Erythroblast (primary cell): ENCODE data around the gene TNFRSF14.
"Not testable (repeated sequence)": the region's sequence is repeated elsewhere in the genome, so short reads cannot be mapped to it uniquely, and the experiment has no call there.

Experiments used
- DNase-seq, 2 experiments: peaks; one replicate each; lab custom pipeline; 2025; lab: John Stamatoyannopoulos, UW
- GATA1 ChIP-seq: IDR thresholded peaks from 2 replicates; pipeline ENCODE4 v1.6.1; 2011; ENCODE audit warnings: low read depth, mild to moderate bottlenecking, control low read depth, low read length, moderate library complexity
- POLR2A ChIP-seq: IDR thresholded peaks from 2 replicates; pipeline ENCODE4 v1.6.1; 2011; ENCODE audit warnings: mild to moderate bottlenecking, low read length

TNFRSF14 gene

DNA sequence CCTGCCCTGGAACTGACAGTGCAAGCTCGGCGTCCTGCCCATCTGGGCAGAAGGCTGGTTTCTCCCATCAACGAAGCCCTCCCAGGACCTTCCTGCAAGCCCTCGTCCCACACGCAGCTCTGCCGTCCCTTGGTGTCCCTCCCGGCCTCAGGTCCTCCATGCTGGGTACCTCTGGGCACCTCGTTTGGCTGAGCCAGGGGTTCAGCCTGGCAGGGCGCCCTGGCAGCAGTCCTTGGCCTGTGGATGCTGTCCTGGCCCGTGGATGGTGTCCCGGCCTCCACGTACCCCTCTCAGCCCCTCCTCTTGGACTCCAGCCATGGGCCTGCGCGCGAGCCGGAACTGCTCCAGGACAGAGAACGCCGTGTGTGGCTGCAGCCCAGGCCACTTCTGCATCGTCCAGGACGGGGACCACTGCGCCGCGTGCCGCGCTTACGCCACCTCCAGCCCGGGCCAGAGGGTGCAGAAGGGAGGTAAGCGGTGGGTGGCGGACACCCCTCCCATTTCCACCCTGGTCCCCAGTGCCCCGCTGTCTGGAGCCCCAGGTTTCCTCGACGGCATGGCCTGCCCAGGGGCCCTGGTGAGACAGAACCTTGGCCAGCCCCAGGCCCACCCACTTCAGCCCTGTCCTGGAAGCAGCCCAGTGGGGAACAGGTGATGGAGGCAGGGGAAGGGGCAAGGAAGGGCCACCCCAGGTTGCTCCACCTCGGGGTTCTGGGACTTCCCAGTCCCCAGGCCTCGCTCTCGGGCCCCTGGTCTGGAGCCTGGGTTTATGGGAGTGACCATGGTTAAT lies 3.5 kb downstream of the TNFRSF14 start:
- no peak for TF ChIP-seq POLR2A
- no peak for TF ChIP-seq GATA1
- DNase-seq, result no peak

- no peak for TF ChIP-seq GATA1
- no peak for TF ChIP-seq POLR2A
- DNase-seq, result peak; percentile 61 to 77
Observed at GRCh38 chr1:2560299-2561073, 4.3 kb downstream of the TNFRSF14 start.

DNA sequence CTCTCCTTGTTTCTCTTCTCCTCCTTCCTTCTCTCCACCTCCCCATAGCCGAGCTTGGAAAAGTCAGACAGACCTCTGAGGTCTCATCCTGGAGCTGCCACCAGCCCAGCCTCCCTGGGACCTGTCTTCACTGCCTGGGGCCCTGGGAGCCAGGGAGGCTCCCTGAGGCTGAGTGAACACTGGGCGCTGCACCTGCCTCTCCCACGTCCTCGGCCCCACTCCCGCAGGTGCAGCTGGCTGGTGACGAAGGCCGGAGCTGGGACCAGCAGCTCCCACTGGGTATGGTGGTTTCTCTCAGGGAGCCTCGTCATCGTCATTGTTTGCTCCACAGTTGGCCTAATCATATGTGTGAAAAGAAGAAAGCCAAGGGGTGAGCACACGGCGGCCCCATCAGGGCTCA lies 5.3 kb downstream of the TNFRSF14 start:
- no peak for DNase-seq
- TF ChIP-seq POLR2A (no peak), GATA1 (no peak)

DNA sequence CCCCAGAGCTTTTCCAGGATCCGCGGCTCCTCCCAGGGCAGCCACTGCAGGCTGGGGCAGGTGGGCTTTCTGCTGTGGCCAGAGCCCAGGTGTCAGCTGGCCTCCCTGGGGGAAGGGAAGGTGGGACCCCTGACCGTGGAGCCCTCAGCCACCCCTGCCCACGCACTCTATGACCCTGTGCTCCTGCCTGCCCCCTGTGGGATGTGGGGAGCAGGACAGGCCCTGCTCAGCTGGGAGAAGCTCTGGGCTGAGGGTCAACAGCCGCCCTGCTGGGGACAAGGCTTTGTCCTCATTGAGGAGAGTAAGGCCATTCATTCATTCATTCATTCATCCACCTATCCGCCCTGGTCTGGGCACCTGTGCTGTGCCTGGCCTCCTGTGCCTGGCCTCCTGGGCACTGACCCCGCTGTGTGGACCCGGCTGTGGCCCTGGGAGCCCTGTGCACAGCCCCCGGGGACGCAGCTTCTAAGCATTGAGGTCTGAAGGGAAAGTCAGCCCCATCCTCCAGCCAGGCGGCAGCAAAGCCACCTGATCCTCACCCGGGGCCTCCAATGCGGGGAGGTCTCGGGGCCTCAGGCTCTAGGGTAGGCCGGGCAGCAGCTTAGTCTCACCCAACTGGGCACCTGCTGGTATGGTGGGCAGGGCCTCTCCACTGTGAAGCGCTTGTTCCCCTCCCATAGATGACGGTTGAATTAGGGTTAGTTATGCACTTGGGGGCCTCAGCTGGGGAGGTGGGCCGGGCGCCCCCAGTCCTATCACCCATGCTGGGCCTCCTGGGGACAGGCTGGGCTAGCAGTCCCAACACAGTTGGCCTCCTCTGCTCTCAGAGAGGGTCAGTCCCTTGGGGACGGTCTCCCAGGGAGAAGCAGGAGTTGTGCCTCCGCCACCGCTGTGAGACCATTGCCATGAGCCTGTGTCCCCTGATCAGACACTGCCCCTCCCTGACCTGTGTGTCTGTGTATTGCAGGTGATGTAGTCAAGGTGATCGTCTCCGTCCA lies 6.0 kb downstream of the TNFRSF14 start:
- TF ChIP-seq POLR2A (no peak), GATA1 (no peak)
- DNase-seq, result peak in 1 of 2 experiments; percentile 27

DNA sequence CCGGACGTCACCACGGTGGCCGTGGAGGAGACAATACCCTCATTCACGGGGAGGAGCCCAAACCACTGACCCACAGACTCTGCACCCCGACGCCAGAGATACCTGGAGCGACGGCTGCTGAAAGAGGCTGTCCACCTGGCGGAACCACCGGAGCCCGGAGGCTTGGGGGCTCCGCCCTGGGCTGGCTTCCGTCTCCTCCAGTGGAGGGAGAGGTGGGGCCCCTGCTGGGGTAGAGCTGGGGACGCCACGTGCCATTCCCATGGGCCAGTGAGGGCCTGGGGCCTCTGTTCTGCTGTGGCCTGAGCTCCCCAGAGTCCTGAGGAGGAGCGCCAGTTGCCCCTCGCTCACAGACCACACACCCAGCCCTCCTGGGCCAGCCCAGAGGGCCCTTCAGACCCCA lies 7.0 kb downstream of the TNFRSF14 start:
- no peak for TF ChIP-seq POLR2A
- TF ChIP-seq GATA1, result no peak
- no peak for DNase-seq

DNA sequence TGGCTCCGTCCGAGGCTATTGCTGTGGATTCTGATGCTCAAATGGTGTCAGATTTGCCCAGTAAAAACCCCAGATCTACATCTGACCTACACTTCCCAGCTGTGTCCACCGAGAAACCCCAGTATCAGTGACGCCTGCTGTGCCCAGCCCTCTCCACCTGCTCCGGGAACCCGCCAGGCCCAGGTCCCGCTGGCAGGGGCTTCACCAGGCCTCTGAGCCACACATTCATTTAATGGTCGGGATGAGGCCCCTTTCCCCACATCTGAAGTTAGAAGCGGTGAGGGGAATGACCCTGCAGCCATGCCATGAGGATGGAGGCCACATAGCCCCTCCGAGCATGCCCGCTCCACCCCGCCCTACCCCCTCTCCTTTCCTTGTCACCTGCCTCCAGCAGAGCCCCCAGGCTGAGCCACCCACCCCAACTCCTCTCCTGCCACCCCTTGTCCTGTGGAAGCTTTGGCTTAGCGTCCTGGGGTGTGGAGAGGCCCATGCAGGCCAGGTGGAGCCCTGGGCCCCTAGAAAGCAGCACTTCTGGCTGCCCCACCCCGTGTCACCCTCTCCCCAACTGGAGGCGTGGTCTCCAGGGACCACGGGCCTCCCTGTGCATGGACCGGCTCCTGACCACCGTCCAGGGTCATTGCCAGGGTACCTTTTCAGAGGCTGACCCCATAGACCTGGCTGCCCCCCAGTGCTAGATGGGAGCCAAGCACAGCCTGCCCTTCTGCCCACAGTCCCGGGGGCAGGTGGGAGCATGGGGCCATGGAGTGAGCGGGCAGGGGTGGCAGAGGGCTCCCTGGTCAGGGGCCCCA lies 8.0 kb downstream of the TNFRSF14 start:
- TF ChIP-seq POLR2A (no peak), GATA1 (no peak)
- no peak for DNase-seq

- TF ChIP-seq POLR2A (no peak), GATA1 (no peak)
- no peak for DNase-seq
Observed at GRCh38 chr1:2564815-2565374, 8.7 kb downstream of the TNFRSF14 start.

DNA sequence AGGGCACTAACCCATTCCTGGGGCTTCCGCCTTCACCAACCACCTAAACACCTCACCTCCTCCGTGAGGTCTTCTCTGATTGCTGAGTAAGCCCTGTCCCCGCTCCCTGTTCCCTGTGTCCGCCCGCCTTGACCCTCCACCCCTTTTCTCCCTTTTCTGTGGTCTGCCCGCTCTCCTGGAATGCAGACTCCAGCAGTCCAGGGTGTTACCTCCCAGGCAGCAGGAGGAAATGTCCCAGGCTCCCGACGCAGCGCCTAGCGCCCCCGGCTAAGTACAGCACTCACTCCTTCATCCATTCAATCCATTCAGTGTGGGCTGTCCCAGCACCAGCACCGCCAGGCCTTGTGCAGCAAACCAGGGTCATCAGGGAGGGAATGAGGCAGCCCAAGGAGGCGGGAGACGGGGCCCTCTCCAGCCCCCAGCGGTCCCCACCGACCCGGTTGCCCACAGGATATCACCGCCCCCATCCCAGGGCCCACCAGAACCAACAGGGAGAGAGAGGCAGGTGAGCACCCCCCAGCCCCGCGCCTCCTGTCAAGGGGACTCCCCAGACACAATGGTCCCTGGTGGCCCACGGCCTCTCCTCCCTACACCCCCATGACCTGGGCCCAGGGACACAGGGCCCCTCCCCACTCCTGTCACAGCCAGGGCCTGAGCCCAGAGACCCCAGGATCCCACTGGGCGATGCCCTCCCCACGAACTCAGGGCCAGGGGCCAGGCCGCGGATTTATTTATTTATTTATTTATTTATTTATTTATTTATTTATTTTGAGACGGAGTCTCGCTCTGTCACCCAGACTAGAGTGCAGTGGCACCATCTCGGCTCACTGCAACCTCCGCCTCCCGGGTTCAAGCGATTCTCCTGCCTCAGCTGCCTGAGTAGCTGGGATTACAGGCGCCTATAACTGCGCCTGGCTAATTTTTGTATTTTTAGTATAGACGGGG lies 10.2 kb downstream of the TNFRSF14 start:
- no peak for TF ChIP-seq GATA1
- no peak for TF ChIP-seq POLR2A
- no peak for DNase-seq

- no peak for TF ChIP-seq GATA1
- no peak for TF ChIP-seq POLR2A
- DNase-seq, result no peak
Observed at GRCh38 chr1:2567083-2567679, 11.0 kb downstream of the TNFRSF14 start.

DNA sequence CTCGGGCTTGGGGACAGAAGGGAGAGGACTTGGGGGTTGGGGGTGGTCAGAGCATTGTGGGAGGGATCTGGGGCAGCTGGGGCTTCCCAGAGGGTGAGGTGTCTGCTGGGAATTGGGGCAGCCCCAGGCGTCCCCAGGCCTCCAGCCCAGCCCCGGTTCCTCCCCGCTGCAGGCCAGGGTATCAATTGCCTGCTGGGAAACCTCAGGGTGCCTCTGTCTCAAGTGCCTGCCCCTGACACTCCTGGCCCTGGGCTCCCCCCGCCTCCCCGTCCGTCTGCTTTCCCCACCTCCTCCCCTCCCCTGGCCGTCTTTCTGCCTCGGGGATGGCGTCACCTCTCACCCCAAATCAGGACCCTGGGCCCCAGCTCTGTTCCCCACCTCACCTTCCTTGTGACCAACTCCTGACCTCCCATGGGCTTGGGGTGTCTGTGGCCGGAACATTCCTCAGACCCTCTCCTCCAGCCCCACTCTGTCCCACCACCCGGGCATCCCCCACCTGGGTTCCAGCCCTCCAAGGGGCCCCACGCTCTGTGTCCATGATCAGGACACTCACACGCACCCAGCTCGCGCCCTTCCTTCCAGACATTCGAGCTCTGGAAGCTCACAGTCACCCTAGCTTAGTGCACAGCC lies 12.1 kb downstream of the TNFRSF14 start:
- DNase-seq, result not testable (repeated sequence)

- no peak for DNase-seq
- no peak for TF ChIP-seq GATA1
- TF ChIP-seq POLR2A, result no peak
Observed at GRCh38 chr1:2569060-2569459, 12.9 kb downstream of the TNFRSF14 start.

DNA sequence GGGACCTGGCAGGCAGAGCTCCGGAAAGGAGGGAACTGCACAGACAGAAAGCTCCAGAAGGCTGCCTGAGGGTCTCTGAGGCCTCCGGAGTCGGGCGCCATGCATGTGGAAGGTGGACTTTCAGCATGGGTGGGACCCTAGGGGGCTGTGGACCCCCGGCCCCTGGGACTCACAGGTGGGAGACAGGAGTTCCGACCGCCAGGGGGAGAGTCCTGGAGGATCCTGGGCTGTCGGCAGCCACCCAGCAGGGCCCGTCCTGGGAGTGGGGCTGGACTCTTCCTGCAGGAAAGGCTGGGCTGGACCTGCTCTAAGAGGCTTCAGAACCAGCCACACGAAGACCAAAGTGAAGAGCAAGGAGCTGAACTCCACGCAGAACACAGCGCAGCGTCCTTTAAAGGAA lies 13.5 kb downstream of the TNFRSF14 start:
- not testable (repeated sequence) for DNase-seq
